ENCODE measurements around the gene DNAJC12. TPM values are rescaled to one million over a fixed set of nuclear protein-coding genes. Genes with fewer than 3 reads are reported as not detected.

Gene DNAJC12
- total and polyA plus RNA-seq, 11 donors = 1.5 to 6.5 (median 4.8) TPM

- intact Hi-C loops (cut with DNase I) = no loop called here
- TF ChIP-seq, protein P1, sequence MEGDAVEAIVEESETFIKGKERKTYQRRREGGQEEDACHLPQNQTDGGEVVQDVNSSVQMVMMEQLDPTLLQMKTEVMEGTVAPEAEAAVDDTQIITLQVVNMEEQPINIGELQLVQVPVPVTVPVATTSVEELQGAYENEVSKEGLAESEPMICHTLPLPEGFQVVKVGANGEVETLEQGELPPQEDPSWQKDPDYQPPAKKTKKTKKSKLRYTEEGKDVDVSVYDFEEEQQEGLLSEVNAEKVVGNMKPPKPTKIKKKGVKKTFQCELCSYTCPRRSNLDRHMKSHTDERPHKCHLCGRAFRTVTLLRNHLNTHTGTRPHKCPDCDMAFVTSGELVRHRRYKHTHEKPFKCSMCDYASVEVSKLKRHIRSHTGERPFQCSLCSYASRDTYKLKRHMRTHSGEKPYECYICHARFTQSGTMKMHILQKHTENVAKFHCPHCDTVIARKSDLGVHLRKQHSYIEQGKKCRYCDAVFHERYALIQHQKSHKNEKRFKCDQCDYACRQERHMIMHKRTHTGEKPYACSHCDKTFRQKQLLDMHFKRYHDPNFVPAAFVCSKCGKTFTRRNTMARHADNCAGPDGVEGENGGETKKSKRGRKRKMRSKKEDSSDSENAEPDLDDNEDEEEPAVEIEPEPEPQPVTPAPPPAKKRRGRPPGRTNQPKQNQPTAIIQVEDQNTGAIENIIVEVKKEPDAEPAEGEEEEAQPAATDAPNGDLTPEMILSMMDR (IDR thresholded peaks at IDR 0.05) = no peak
- peaks cover 0 to 3% (median 0%) of the 10 kb centered on the region in 12 donors for H3K4me1 ChIP-seq
- ATAC-seq (no peak), DNase-seq (no peak)
- no peaks in the 10 kb centered on the region for H3K27me3 ChIP-seq
- no peaks in the 10 kb centered on the region for H3K9me3 ChIP-seq
- no peak overlapping the region for H3K27ac ChIP-seq
- H3K4me3 ChIP-seq = no peak overlapping the region
- WGBS, 4 donors = 83 to 86% (median 84%) methylated on average over 10 of the region's 10 CpGs
- no peaks in the 10 kb centered on the region for H3K36me3 ChIP-seq
Observed at GRCh38 chr10:67802767-67803538, 35.0 kb downstream of the DNAJC12 start.

DNA sequence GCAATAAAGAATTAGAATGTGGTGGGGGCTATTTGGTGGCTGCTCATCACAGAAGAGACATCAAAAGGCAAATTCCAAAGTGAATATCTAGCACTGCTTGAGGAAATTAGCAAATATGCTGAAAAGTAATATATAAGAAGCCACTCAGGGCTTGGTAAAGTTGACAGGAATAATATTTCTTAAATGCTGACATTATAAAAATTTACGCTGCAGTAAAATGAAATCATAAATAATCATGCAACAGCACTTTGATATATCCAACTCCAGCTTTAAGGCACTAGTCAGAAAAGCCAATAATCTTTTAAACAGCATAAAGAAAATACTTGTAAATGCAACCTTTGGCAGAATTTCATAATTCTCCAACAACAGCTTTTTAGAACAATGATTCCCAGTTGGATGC, 36.9 kb downstream of the DNAJC12 start:
- H3K4me3 ChIP-seq = no peak overlapping the region
- H3K4me1 ChIP-seq = peaks cover 0 to 3% (median 0%) of the 10 kb centered on the region in 12 donors
- 95 to 98% (median 96%) methylated on average over 1 of the region's 1 CpG for WGBS, 4 donors
- ATAC-seq (no peak), DNase-seq (no peak)
- H3K36me3 ChIP-seq = peaks cover 0 to 4% (median 0%) of the 10 kb centered on the region in 9 donors
- no peak for TF ChIP-seq POLR2A (IDR thresholded peaks at IDR 0.05)
- TF ChIP-seq, protein P1 (IDR thresholded peaks at IDR 0.05) = no peak
- no peaks in the 10 kb centered on the region for H3K9me3 ChIP-seq
- H3K27ac ChIP-seq = peak overlapping the region in 2 of 12 donors; percentile 39 to 62
- intact Hi-C loops (cut with DNase I) = no loop called here
- H3K27me3 ChIP-seq = no peaks in the 10 kb centered on the region

- Histone ChIP-seq H3K9me3 (no peaks in the 10 kb centered on the region), H3K4me3 (no peak overlapping the region), H3K36me3 (peaks cover 0 to 4% (median 0%) of the 10 kb centered on the region in 9 donors), H3K27ac (no peak overlapping the region), H3K4me1 (no peaks in the 10 kb centered on the region), H3K27me3 (no peaks in the 10 kb centered on the region)
- no peak for TF ChIP-seq POLR2A (IDR thresholded peaks at IDR 0.05)
- TF ChIP-seq, protein P1 (IDR thresholded peaks at IDR 0.05) = no peak
- 61 to 77% (median 72%) methylated on average over 3 of the region's 3 CpGs for WGBS, 4 donors
- DNase-seq = no peak
- intact Hi-C loops (cut with DNase I) = loop anchor here in 1 of 10 donors (5.0 kb wide), 1 partner anchor 838 kb away; no protein-coding TSS in a partner anchor
- no peak for ATAC-seq
Observed at GRCh38 chr10:67794909-67795460, 43.0 kb downstream of the DNAJC12 start.

- WGBS, 4 donors = 93 to 97% (median 95%) methylated on average over 4 of the region's 4 CpGs
- ATAC-seq = no peak
Observed at GRCh38 chr10:67794256-67794655, 43.7 kb downstream of the DNAJC12 start.

More at GRCh38 chr10:67794256-67794655, 43.7 kb downstream of the DNAJC12 start:
- no peak overlapping the region for H3K4me3 ChIP-seq
- TF ChIP-seq, protein P1 (IDR thresholded peaks at IDR 0.05) = no peak
- TF ChIP-seq POLR2A (IDR thresholded peaks at IDR 0.05) = no peak
- H3K27ac ChIP-seq = no peak overlapping the region
- H3K36me3 ChIP-seq = peaks cover 0 to 4% (median 0%) of the 10 kb centered on the region in 9 donors
- H3K27me3 ChIP-seq = no peaks in the 10 kb centered on the region
- DNase-seq = no peak
- intact Hi-C loops (cut with DNase I) = no loop called here
- H3K4me1 ChIP-seq = no peaks in the 10 kb centered on the region
- H3K9me3 ChIP-seq = no peaks in the 10 kb centered on the region

All from heart left ventricle (tissue), 16 donors.